Nephron progenitor cell (in vitro differentiated cells): ENCODE data around the gene PICK1.
"Not testable (repeated sequence)": the region's sequence is repeated elsewhere in the genome, so short reads cannot be mapped to it uniquely, and the experiment has no call there.

ENCODE experiments used
- DNase-seq: peaks from one replicate; pipeline ENCODE4 v3.0.0; 2021
- H3K27ac Mint-ChIP-seq: 2 replicates; pipeline ENCODE4 v1.8.0; 2021; ENCODE audit warnings: mild to moderate bottlenecking, moderate library complexity, mixed read lengths
- H3K27me3 Mint-ChIP-seq: 2 replicates; pipeline ENCODE4 v1.8.0; 2021; ENCODE audit warnings: mild to moderate bottlenecking, low read depth, mixed read lengths; ENCODE audit not compliant: poor library complexity
- H3K36me3 Mint-ChIP-seq: 2 replicates; pipeline ENCODE4 v1.8.0; 2021; ENCODE audit warnings: low read depth, mixed read lengths
- H3K4me1 Mint-ChIP-seq: 2 replicates; pipeline ENCODE4 v1.8.0; 2021; ENCODE audit warnings: mixed read lengths
- H3K4me3 Mint-ChIP-seq: 2 replicates; pipeline ENCODE4 v1.8.0; 2021; ENCODE audit warnings: mild to moderate bottlenecking, moderate library complexity, mixed read lengths
- H3K9me3 Mint-ChIP-seq: 2 replicates; pipeline ENCODE4 v1.8.0; 2021; ENCODE audit warnings: mild to moderate bottlenecking, moderate library complexity, mixed read lengths
- CTCF ChIP-seq: fragments of 200-600 bp; sonication (generic); IDR thresholded peaks from 2 replicates; pipeline ENCODE4 v1.5.0; 2021; ENCODE audit warnings: antibody characterized with exemption

Gene PICK1

GRCh38 chr22:38077096-38077495, 19.9 kb downstream of the PICK1 start:
- DNase-seq, result no peak
- TF ChIP-seq CTCF, result no peak
- peaks cover 10% of the 10 kb centered on the region for H3K36me3 Mint-ChIP-seq
- no peaks in the 10 kb centered on the region for H3K9me3 Mint-ChIP-seq
- peaks cover 19% of the 10 kb centered on the region for H3K27me3 Mint-ChIP-seq
- H3K27ac Mint-ChIP-seq, result peak overlapping the region; percentile 10
- no peak overlapping the region for H3K4me3 Mint-ChIP-seq
- H3K4me1 Mint-ChIP-seq, result peaks cover 21% of the 10 kb centered on the region

GRCh38 chr22:38077595-38077994, 20.4 kb downstream of the PICK1 start:
- no peak overlapping the region for H3K27ac Mint-ChIP-seq
- H3K4me3 Mint-ChIP-seq, result no peak overlapping the region
- H3K4me1 Mint-ChIP-seq, result peaks cover 21% of the 10 kb centered on the region
- peaks cover 6% of the 10 kb centered on the region for H3K36me3 Mint-ChIP-seq
- DNase-seq, result no peak
- peaks cover 19% of the 10 kb centered on the region for H3K27me3 Mint-ChIP-seq
- TF ChIP-seq CTCF, result no peak
- no peaks in the 10 kb centered on the region for H3K9me3 Mint-ChIP-seq

GRCh38 chr22:38078046-38078840, 21.0 kb downstream of the PICK1 start:
- H3K27ac Mint-ChIP-seq, result no peak overlapping the region
- H3K4me1 Mint-ChIP-seq, result peaks cover 23% of the 10 kb centered on the region
- H3K4me3 Mint-ChIP-seq, result no peak overlapping the region
- H3K36me3 Mint-ChIP-seq, result peaks cover 4% of the 10 kb centered on the region
- peaks cover 24% of the 10 kb centered on the region for H3K27me3 Mint-ChIP-seq
- no peak for DNase-seq
- no peaks in the 10 kb centered on the region for H3K9me3 Mint-ChIP-seq
- no peak for TF ChIP-seq CTCF

GRCh38 chr22:38079208-38079607, 22.0 kb downstream of the PICK1 start:
- H3K27ac Mint-ChIP-seq, result not testable (repeated sequence)
- H3K27me3 Mint-ChIP-seq, result peaks cover 28% of the 10 kb centered on the region

GRCh38 chr22:38079804-38080203, 22.6 kb downstream of the PICK1 start:
- H3K36me3 Mint-ChIP-seq, result no peaks in the 10 kb centered on the region
- no peak overlapping the region for H3K27ac Mint-ChIP-seq
- H3K27me3 Mint-ChIP-seq, result peaks cover 28% of the 10 kb centered on the region
- DNase-seq, result no peak
- TF ChIP-seq CTCF, result no peak
- peaks cover 28% of the 10 kb centered on the region for H3K4me1 Mint-ChIP-seq
- no peaks in the 10 kb centered on the region for H3K9me3 Mint-ChIP-seq
- no peak overlapping the region for H3K4me3 Mint-ChIP-seq

More at GRCh38 chr22:38079208-38079607, 22.0 kb downstream of the PICK1 start:
- not testable (repeated sequence) for H3K4me3 Mint-ChIP-seq, H3K9me3 Mint-ChIP-seq, H3K36me3 Mint-ChIP-seq, DNase-seq
- H3K4me1 Mint-ChIP-seq, result peaks cover 27% of the 10 kb centered on the region

GRCh38 chr22:38080474-38080849, 23.3 kb downstream of the PICK1 start:
- H3K36me3 Mint-ChIP-seq, result no peaks in the 10 kb centered on the region
- H3K27ac Mint-ChIP-seq, result no peak overlapping the region
- DNase-seq, result no peak
- no peaks in the 10 kb centered on the region for H3K9me3 Mint-ChIP-seq
- no peak overlapping the region for H3K4me3 Mint-ChIP-seq
- H3K27me3 Mint-ChIP-seq, result peaks cover 28% of the 10 kb centered on the region
- peaks cover 27% of the 10 kb centered on the region for H3K4me1 Mint-ChIP-seq
- TF ChIP-seq CTCF, result no peak
